GM12801 (cell line): ENCODE results near the gene KREMEN1.

ENCODE experiments used
- CTCF ChIP-seq: IDR thresholded peaks from one replicate; pipeline ENCODE4 v1.5.1; 2011; ENCODE audit warnings: control low read depth; ENCODE audit not compliant: insufficient read length; ENCODE audit errors: extremely low read depth

Gene KREMEN1

GRCh38 chr22:29143941-29144785, 71.3 kb downstream of the KREMEN1 start:
- no peak for TF ChIP-seq CTCF

GRCh38 chr22:29144786-29145160, 71.9 kb downstream of the KREMEN1 start:
- TF ChIP-seq CTCF, result no peak

GRCh38 chr22:29145321-29146072, 72.7 kb downstream of the KREMEN1 start:
- no peak for TF ChIP-seq CTCF

GRCh38 chr22:29146091-29146560, 73.3 kb downstream of the KREMEN1 start:
- no peak for TF ChIP-seq CTCF

GRCh38 chr22:29146771-29147170, 73.9 kb downstream of the KREMEN1 start:
- TF ChIP-seq CTCF, result no peak

- no peak for TF ChIP-seq CTCF
Observed at GRCh38 chr22:29147331-29147899, 74.6 kb downstream of the KREMEN1 start.

GRCh38 chr22:29148036-29148435, 75.2 kb downstream of the KREMEN1 start:
- no peak for TF ChIP-seq CTCF
